Panc1 (cell line): ENCODE measurements around the gene USP6NL. TPM values are rescaled to one million over a fixed set of nuclear protein-coding genes. Genes with fewer than 3 reads are reported as not detected.
A peak's percentile ranks its signal among the peaks of the same experiment; 100 is the strongest.

ENCODE experiments used
- ATAC-seq: fragments of 200-7000 bp; cut with Tn5 transposase; 2 replicates; pipeline ENCODE4 v1.9.1; 2020; ENCODE audit warnings: mild to moderate bottlenecking, moderate library complexity
- BruUV-seq: library from RNA; stranded (reverse); fragments of 400-500 nt; replicated peaks from 2 replicates; lab custom pipeline; 2021; lab: Mats Ljungman, UMichigan
- CTCF ChIA-PET: fragments of 300-600 bp; sonication (Branson Sonifier 250); formaldehyde crosslinking; loops from one replicate; lab custom pipeline; 2022; ENCODE audit warnings: antibody characterized with exemption; lab: Charles Lee
- POLR2A ChIA-PET: fragments of 300-600 bp; sonication (Branson Sonifier 250); formaldehyde crosslinking; loops from one replicate; lab custom pipeline; 2022; ENCODE audit warnings: antibody characterized with exemption; lab: Charles Lee
- DNase-seq: peaks from one replicate; pipeline ENCODE4 v3.0.0-alpha.2; 2010; ENCODE audit warnings: low read depth, low spot score
- H3K27ac ChIP-seq: 2 replicates; pipeline ENCODE4 v1.5.1; 2011; ENCODE audit warnings: mild to moderate bottlenecking, low read length, inconsistent platforms
- H3K27me3 ChIP-seq: fragments of 200-500 bp; sonication (Bioruptor generic); 2 replicates; pipeline ENCODE4 v1.6.0; 2014; ENCODE audit warnings: low read length, inconsistent platforms; ENCODE audit not compliant: control insufficient read depth, insufficient read depth
- H3K36me3 ChIP-seq: fragments of 200-500 bp; sonication (Bioruptor generic); 2 replicates; pipeline ENCODE4 v1.5.1; 2014; ENCODE audit warnings: inconsistent platforms, mild to moderate bottlenecking, low read length, moderate library complexity; ENCODE audit not compliant: control insufficient read depth, insufficient read depth
- H3K4me1 ChIP-seq: 2 replicates; pipeline ENCODE4 v1.5.1; 2011; ENCODE audit warnings: inconsistent platforms, mild to moderate bottlenecking, low read length, moderate library complexity; ENCODE audit not compliant: control insufficient read depth, insufficient read depth
- H3K4me3 ChIP-seq, 2 experiments: 2 replicates each; pipeline ENCODE4 v1.5.1; 2011 to 2012; ENCODE audit warnings: low read depth in 2 of 2, low read length in 2 of 2, mild to moderate bottlenecking in 2 of 2, inconsistent platforms in 1 of 2, moderate library complexity in 1 of 2
- H3K9me3 ChIP-seq: fragments of 200-500 bp; sonication (Bioruptor generic); 2 replicates; pipeline ENCODE4 v1.5.1; 2014; ENCODE audit warnings: low read depth, mild to moderate bottlenecking, inconsistent platforms, low read length, moderate library complexity; ENCODE audit not compliant: control insufficient read depth, insufficient read depth
- POLR2AphosphoS5 ChIP-seq: IDR thresholded peaks from 2 replicates; pipeline ENCODE4 v1.6.1; 2012; ENCODE audit warnings: mild to moderate bottlenecking, low read depth, low read length, moderate library complexity
- SIN3A ChIP-seq: IDR thresholded peaks from 2 replicates; pipeline ENCODE4 v1.6.1; 2012; ENCODE audit warnings: low read depth, mild to moderate bottlenecking, low read length, moderate library complexity, borderline replicate concordance; ENCODE audit not compliant: insufficient read depth
- TCF7L2 ChIP-seq: IDR thresholded peaks from 2 replicates; pipeline ENCODE4 v1.6.1; 2011; ENCODE audit warnings: mild to moderate bottlenecking, low read depth, low read length, inconsistent platforms
- in situ Hi-C: cut with HindIII; loops from 2 replicates; pipeline ENCODE4 v1.10.0; 2016; ENCODE audit warnings: low sequenced_read_pairs, low pct_unique_long_range_greater_than_20kb
- intact Hi-C: fragments of 100-400 bp; cut with micrococcal nuclease; formaldehyde crosslinking; loops from one replicate; pipeline ENCODE4 v1.10.0; 2022; ENCODE audit not compliant: unreplicated experiment
- total RNA-seq: library from RNA; stranded (reverse); gene quantifications from one replicate; pipeline ENCODE4 v1.2.1, GENCODE V29; 2021; ENCODE audit not compliant: unreplicated experiment
- TF ChIP-seq, protein P1 (sequence below): fragments of 450-650 bp; IDR thresholded peaks from 2 replicates; pipeline ENCODE4 v1.5.1; 2017; ENCODE audit warnings: mild to moderate bottlenecking
- TF ChIP-seq, protein P2 (sequence below), 2 experiments: IDR thresholded peaks; 2 replicates each; pipeline ENCODE4 v1.6.1; 2011 to 2012; ENCODE audit warnings: low read depth in 2 of 2, control low read depth in 1 of 2, low read length in 1 of 2, mild to moderate bottlenecking in 1 of 2, moderate library complexity in 1 of 2; ENCODE audit not compliant: insufficient read depth in 1 of 2

Gene USP6NL
- total RNA-seq, 1 experiment from 2014 or later, result 13.9 TPM

- Histone ChIP-seq H3K36me3 (no peaks in the 10 kb centered on the region), H3K27ac (no peak overlapping the region), H3K4me3 (no peak overlapping the region), H3K27me3 (no peaks in the 10 kb centered on the region), H3K9me3 (no peaks in the 10 kb centered on the region), H3K4me1 (no peaks in the 10 kb centered on the region)
- DNase-seq (peak; percentile 25), ATAC-seq (peak; percentile 89)
- BruUV-seq, result no TSS peak
- intact Hi-C loops (no loop called here), in situ Hi-C loops (no loop called here)
- CTCF ChIA-PET, result interaction anchor here (1.1 kb wide), 1 partner anchor 72 kb away, joined by 3 read pairs; no protein-coding TSS in a partner anchor
- TF ChIP-seq, protein P1, sequence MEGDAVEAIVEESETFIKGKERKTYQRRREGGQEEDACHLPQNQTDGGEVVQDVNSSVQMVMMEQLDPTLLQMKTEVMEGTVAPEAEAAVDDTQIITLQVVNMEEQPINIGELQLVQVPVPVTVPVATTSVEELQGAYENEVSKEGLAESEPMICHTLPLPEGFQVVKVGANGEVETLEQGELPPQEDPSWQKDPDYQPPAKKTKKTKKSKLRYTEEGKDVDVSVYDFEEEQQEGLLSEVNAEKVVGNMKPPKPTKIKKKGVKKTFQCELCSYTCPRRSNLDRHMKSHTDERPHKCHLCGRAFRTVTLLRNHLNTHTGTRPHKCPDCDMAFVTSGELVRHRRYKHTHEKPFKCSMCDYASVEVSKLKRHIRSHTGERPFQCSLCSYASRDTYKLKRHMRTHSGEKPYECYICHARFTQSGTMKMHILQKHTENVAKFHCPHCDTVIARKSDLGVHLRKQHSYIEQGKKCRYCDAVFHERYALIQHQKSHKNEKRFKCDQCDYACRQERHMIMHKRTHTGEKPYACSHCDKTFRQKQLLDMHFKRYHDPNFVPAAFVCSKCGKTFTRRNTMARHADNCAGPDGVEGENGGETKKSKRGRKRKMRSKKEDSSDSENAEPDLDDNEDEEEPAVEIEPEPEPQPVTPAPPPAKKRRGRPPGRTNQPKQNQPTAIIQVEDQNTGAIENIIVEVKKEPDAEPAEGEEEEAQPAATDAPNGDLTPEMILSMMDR, result peak; percentile 89
- TF ChIP-seq SIN3A, result no peak
- POLR2A ChIA-PET, result no interaction called here
Measured at GRCh38 chr10:11424456-11425295, 186.8 kb downstream of the USP6NL start.

- DNase-seq (no peak), ATAC-seq (no peak)
- in situ Hi-C loops, result no loop called here
- H3K4me3 ChIP-seq, result no peak overlapping the region
- H3K27me3 ChIP-seq, result no peaks in the 10 kb centered on the region
- no peaks in the 10 kb centered on the region for H3K4me1 ChIP-seq
- H3K9me3 ChIP-seq, result no peaks in the 10 kb centered on the region
- TF ChIP-seq SIN3A, result no peak
- TF ChIP-seq, protein P2, sequence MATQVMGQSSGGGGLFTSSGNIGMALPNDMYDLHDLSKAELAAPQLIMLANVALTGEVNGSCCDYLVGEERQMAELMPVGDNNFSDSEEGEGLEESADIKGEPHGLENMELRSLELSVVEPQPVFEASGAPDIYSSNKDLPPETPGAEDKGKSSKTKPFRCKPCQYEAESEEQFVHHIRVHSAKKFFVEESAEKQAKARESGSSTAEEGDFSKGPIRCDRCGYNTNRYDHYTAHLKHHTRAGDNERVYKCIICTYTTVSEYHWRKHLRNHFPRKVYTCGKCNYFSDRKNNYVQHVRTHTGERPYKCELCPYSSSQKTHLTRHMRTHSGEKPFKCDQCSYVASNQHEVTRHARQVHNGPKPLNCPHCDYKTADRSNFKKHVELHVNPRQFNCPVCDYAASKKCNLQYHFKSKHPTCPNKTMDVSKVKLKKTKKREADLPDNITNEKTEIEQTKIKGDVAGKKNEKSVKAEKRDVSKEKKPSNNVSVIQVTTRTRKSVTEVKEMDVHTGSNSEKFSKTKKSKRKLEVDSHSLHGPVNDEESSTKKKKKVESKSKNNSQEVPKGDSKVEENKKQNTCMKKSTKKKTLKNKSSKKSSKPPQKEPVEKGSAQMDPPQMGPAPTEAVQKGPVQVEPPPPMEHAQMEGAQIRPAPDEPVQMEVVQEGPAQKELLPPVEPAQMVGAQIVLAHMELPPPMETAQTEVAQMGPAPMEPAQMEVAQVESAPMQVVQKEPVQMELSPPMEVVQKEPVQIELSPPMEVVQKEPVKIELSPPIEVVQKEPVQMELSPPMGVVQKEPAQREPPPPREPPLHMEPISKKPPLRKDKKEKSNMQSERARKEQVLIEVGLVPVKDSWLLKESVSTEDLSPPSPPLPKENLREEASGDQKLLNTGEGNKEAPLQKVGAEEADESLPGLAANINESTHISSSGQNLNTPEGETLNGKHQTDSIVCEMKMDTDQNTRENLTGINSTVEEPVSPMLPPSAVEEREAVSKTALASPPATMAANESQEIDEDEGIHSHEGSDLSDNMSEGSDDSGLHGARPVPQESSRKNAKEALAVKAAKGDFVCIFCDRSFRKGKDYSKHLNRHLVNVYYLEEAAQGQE (IDR thresholded peaks at IDR 0.05; ENCODE audit: insufficient read depth in 1 of 2, low read depth in 2 of 2, low read length in 1 of 2), result no peak
- no peak for TF ChIP-seq POLR2AphosphoS5
- no peak for TF ChIP-seq TCF7L2
- TF ChIP-seq, protein P1, result no peak
- CTCF ChIA-PET, result no interaction called here
- intact Hi-C loops, result no loop called here
- H3K36me3 ChIP-seq, result no peaks in the 10 kb centered on the region
- POLR2A ChIA-PET, result no interaction called here
- no TSS peak for BruUV-seq
- no peak overlapping the region for H3K27ac ChIP-seq
Measured at GRCh38 chr10:11416974-11417373, 194.5 kb downstream of the USP6NL start.
